GM12878 (cell line): ENCODE data around the gene SRSF2. TPM values are rescaled to one million over a fixed set of nuclear protein-coding genes. Genes with fewer than 3 reads are reported as not detected.

ENCODE experiments used
- ATAC-seq: fragments of 200-7000 bp; cut with Tn5 transposase; 3 replicates; pipeline ENCODE4 v1.9.1; 2020; ENCODE audit warnings: mild to moderate bottlenecking, moderate library complexity
- BruUV-seq: library from RNA; stranded (reverse); fragments of 400-500 nt; replicated peaks from 2 replicates; lab custom pipeline; 2021; lab: Mats Ljungman, UMichigan
- CTCF ChIA-PET: fragments of 300-600 bp; sonication (Branson Sonifier 250); formaldehyde crosslinking; extraction: SDS; loops from one replicate; lab custom pipeline; 2021; ENCODE audit warnings: inconsistent platforms; lab: Yijun Ruan, JAX
- POLR2A ChIA-PET: fragments of 350-600 bp; formaldehyde crosslinking; extraction: SDS; loops from one replicate; lab custom pipeline; 2021; ENCODE audit warnings: inconsistent platforms; lab: Charles Lee
- RAD21 ChIA-PET: fragments of 300-600 bp; sonication (Branson Sonifier 250); formaldehyde crosslinking; loops from one replicate; lab custom pipeline; 2023; ENCODE audit warnings: antibody characterized with exemption; ENCODE audit not compliant: unreplicated experiment; lab: Charles Lee
- SMC1A ChIA-PET: fragments of 300-600 bp; sonication (Branson Sonifier 250); formaldehyde crosslinking; loops from one replicate; lab custom pipeline; 2023; ENCODE audit not compliant: unreplicated experiment, uncharacterized antibody; lab: Charles Lee
- DNase-seq: peaks from one replicate; pipeline ENCODE4 v3.0.0-alpha.2; 2011; ENCODE audit warnings: low read depth, low spot score
- FAIRE-seq: peaks from 3 replicates; lab custom pipeline; 2011; peaks lifted over from hg19 to GRCh38; lab: Jason Lieb, UNC
- H2AFZ ChIP-seq: 2 replicates; pipeline ENCODE4 v1.6.0; 2011; ENCODE audit warnings: low read depth, low read length, control low read depth; ENCODE audit not compliant: control insufficient read depth
- H3K27ac ChIP-seq: 2 replicates; pipeline ENCODE4 v1.5.1; 2011; ENCODE audit warnings: control low read depth; ENCODE audit not compliant: control insufficient read depth, insufficient read depth
- H3K27me3 ChIP-seq, 2 experiments: replicated peaks in 1 of 2; 2 replicates each; pipeline versions ENCODE4 v1.6.0 to v1.6.1; 2011; ENCODE audit warnings: low read length in 1 of 2; ENCODE audit not compliant: control insufficient read depth in 2 of 2, insufficient read depth in 2 of 2
- H3K36me3 ChIP-seq, 2 experiments: 2 replicates each; pipeline ENCODE4 v1.5.1; 2011; ENCODE audit warnings: low read length in 1 of 2; ENCODE audit not compliant: control insufficient read depth in 2 of 2, insufficient read depth in 2 of 2
- H3K4me1 ChIP-seq: 2 replicates; pipeline ENCODE4 v1.6.1; 2011; ENCODE audit warnings: mild to moderate bottlenecking, low read length, moderate library complexity, mixed read lengths; ENCODE audit not compliant: control insufficient read depth, insufficient read depth
- H3K4me2 ChIP-seq: 2 replicates; pipeline ENCODE4 v1.6.0; 2011; ENCODE audit warnings: control low read depth; ENCODE audit not compliant: control insufficient read depth, insufficient read depth
- H3K4me3 ChIP-seq: fragments of 200-600 bp; sonication (generic); 2 replicates; pipeline ENCODE4 v1.5.1; 2016
- H3K79me2 ChIP-seq: 2 replicates; pipeline ENCODE4 v1.6.0; 2011; ENCODE audit warnings: low read length; ENCODE audit not compliant: control insufficient read depth, insufficient read depth
- H3K9ac ChIP-seq: 2 replicates; pipeline ENCODE4 v1.8.0; 2011; ENCODE audit warnings: low read length, control low read depth, mixed read lengths; ENCODE audit not compliant: control insufficient read depth, insufficient read depth
- H3K9me3 ChIP-seq: replicated peaks from 3 replicates; pipeline ENCODE4 v1.5.1; 2011; ENCODE audit warnings: mild to moderate bottlenecking, low read length; ENCODE audit not compliant: control insufficient read depth, insufficient read depth
- H4K20me1 ChIP-seq: 2 replicates; pipeline ENCODE4 v1.6.0; 2011; ENCODE audit not compliant: control insufficient read depth, insufficient read depth
- CEBPB ChIP-seq, 2 experiments: fragments of 150-350 bp in 1 of 2; IDR thresholded peaks; 2 replicates each; pipeline ENCODE4 v1.6.1; 2012 to 2014; ENCODE audit warnings: low read depth in 2 of 2, low read length in 2 of 2, borderline replicate concordance in 1 of 2, inconsistent platforms in 1 of 2
- CHD1 ChIP-seq: IDR thresholded peaks from 2 replicates; pipeline ENCODE4 v1.6.1; 2012; ENCODE audit warnings: low read depth, low read length, improper control_type of control experiment
- ETV6 ChIP-seq, 2 experiments: fragments of 450-650 bp in 1 of 2; IDR thresholded peaks in 1 of 2; conservative IDR thresholded peaks in 1 of 2; 2 replicates each; pipeline ENCODE4 v1.6.1; 2014; ENCODE audit warnings: antibody characterized with exemption in 1 of 2, borderline replicate concordance in 1 of 2, low read depth in 1 of 2, mild to moderate bottlenecking in 1 of 2, moderate library complexity in 1 of 2
- IRF3 ChIP-seq: fragments of 450-650 bp; IDR thresholded peaks from 2 replicates; pipeline ENCODE4 v1.6.1; 2014; ENCODE audit warnings: mild to moderate bottlenecking
- KAT2A ChIP-seq: conservative IDR thresholded peaks from 2 replicates; pipeline ENCODE4 v1.6.1; 2011; ENCODE audit warnings: low read depth, low read length; ENCODE audit not compliant: control insufficient read depth
- POLR2A ChIP-seq: IDR thresholded peaks from 2 replicates; pipeline ENCODE4 v1.6.1; 2011; ENCODE audit warnings: low read depth, mild to moderate bottlenecking, low read length
- POLR2AphosphoS5 ChIP-seq: IDR thresholded peaks from 2 replicates; pipeline ENCODE4 v1.6.1; 2011; ENCODE audit warnings: mild to moderate bottlenecking, low read length, inconsistent platforms
- RBBP5 ChIP-seq: fragments of 200-600 bp; sonication (generic); conservative IDR thresholded peaks from 2 replicates; pipeline ENCODE4 v1.6.1; 2016
- RUNX3 ChIP-seq: IDR thresholded peaks from 2 replicates; pipeline ENCODE4 v1.6.1; 2012; ENCODE audit warnings: low read length, inconsistent platforms
- SIN3A ChIP-seq: IDR thresholded peaks from 2 replicates; pipeline ENCODE4 v1.6.1; 2012; ENCODE audit warnings: low read depth, low read length, improper control_type of control experiment
- SIX5 ChIP-seq: IDR thresholded peaks from 2 replicates; pipeline ENCODE4 v1.6.1; 2011; ENCODE audit warnings: mild to moderate bottlenecking, low read depth, low read length, moderate library complexity; ENCODE audit not compliant: severe bottlenecking
- SMAD5 ChIP-seq: IDR thresholded peaks from 2 replicates; pipeline ENCODE4 v1.6.1; 2016; ENCODE audit warnings: antibody characterized with exemption, low read depth
- SREBF2 ChIP-seq: IDR thresholded peaks from 2 replicates; pipeline ENCODE4 v1.6.1; 2012; ENCODE audit warnings: mild to moderate bottlenecking, low read length
- STAT3 ChIP-seq: IDR thresholded peaks from 2 replicates; pipeline ENCODE4 v1.6.1; 2011; ENCODE audit warnings: low read depth, low read length, improper control_type of control experiment
- ZNF217 ChIP-seq: fragments of 450-650 bp; IDR thresholded peaks from 2 replicates; pipeline ENCODE4 v1.6.1; 2017; ENCODE audit warnings: antibody characterized with exemption, mild to moderate bottlenecking
- ZZZ3 ChIP-seq: IDR thresholded peaks from 2 replicates; pipeline ENCODE4 v1.6.1; 2011; ENCODE audit warnings: low read depth; ENCODE audit not compliant: control insufficient read depth, insufficient read length
- WGBS: methylation state at CpG from one replicate; pipeline ENCODE4 v1.1.6; 2016; ENCODE audit warnings: low lambda C conversion rate; ENCODE audit not compliant: insufficient replicate concordance, insufficient coverage; ENCODE audit errors: missing lambda C conversion rate; 5-methylcytosine and 5-hydroxymethylcytosine counted together
- in situ Hi-C: fragments of 300-500 bp; cut with MboI; formaldehyde crosslinking; loops from 9 replicates; pipeline ENCODE4 v1.14.3; 2018; ENCODE audit warnings: mixed read lengths
- intact Hi-C: fragments of 100-400 bp; cut with micrococcal nuclease; formaldehyde crosslinking; loops from one replicate; pipeline ENCODE4 v1.14.2; 2022; ENCODE audit not compliant: unreplicated experiment
- polyA plus RNA-seq, 11 experiments: library from polyadenylated mRNA; depleted of rRNA in 4 of 11; unstranded in 6 of 11; stranded (reverse) in 5 of 11; fragments of >200 nt; fragmentation: Nextera tagmentation in 4 of 11; fragmentation: Illumina TruSeq in 1 of 11; extraction: Ambion mirVana in 4 of 11; extraction: Trizol in 1 of 11; gene quantifications; 1 replicate in 1 of 11; 2 replicates in 10 of 11; pipeline versions ENCODE4 v1.2.1 to v1.2.3, GENCODE V29; 2011 to 2016; ENCODE audit warnings: inconsistent platforms in 2 of 11, missing spikeins in 2 of 11, low read depth in 1 of 11
- total RNA-seq, 4 experiments: library from RNA; depleted of rRNA in 3 of 4; stranded (reverse); fragments of >200 nt in 3 of 4; fragmentation: Illumina TruSeq in 1 of 4; extraction: Trizol in 1 of 4; gene quantifications; 2 replicates each; pipeline versions ENCODE4 v1.2.1 to v1.2.3, GENCODE V29; 2013 to 2021
- TF ChIP-seq, protein P1 (sequence below): fragments of 450-650 bp; IDR thresholded peaks from 2 replicates; pipeline ENCODE4 v1.6.1; 2017; ENCODE audit warnings: borderline replicate concordance
- TF ChIP-seq, protein P2 (sequence below): fragments of 450-650 bp; IDR thresholded peaks from 2 replicates; pipeline ENCODE4 v1.6.1; 2016; ENCODE audit warnings: mild to moderate bottlenecking, moderate library complexity, borderline replicate concordance

Gene SRSF2
- total and polyA plus RNA-seq, 10 of the 15 experiments (the other 5 are each of a cell fraction or from before 2014, with no cell fraction given) = 225 to 795 (median 410) TPM

- TF ChIP-seq, protein P1, sequence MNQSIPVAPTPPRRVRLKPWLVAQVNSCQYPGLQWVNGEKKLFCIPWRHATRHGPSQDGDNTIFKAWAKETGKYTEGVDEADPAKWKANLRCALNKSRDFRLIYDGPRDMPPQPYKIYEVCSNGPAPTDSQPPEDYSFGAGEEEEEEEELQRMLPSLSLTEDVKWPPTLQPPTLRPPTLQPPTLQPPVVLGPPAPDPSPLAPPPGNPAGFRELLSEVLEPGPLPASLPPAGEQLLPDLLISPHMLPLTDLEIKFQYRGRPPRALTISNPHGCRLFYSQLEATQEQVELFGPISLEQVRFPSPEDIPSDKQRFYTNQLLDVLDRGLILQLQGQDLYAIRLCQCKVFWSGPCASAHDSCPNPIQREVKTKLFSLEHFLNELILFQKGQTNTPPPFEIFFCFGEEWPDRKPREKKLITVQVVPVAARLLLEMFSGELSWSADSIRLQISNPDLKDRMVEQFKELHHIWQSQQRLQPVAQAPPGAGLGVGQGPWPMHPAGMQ = no peak
- TF ChIP-seq CHD1 (no peak), POLR2A (no peak), RUNX3 (no peak), POLR2AphosphoS5 (no peak)
Measured at GRCh38 chr17:76690596-76691280, 46.4 kb downstream of the SRSF2 start (continued).

- Histone ChIP-seq H3K79me2 (no peaks in the 10 kb centered on the region), H2AFZ (no peak overlapping the region), H3K36me3 (no peaks in the 10 kb centered on the region), H4K20me1 (no peaks in the 10 kb centered on the region), H3K9ac (no peak overlapping the region), H3K4me1 (no peaks in the 10 kb centered on the region), H3K4me2 (no peak overlapping the region), H3K9me3 (no peaks in the 10 kb centered on the region), H3K4me3 (no peak overlapping the region), H3K27ac (no peak overlapping the region), H3K27me3 (peaks cover 0 to 1% of the 10 kb centered on the region in 2 experiments; a peak in 2 of 4 replicates)
- ChIA-PET POLR2A (no interaction called here), CTCF (interaction anchor here (1.0 to 2.8 kb wide), 3 partner anchors 8 to 131 kb away, joined by 3 to 21 read pairs (median 3); no protein-coding TSS in a partner anchor), SMC1A (no interaction called here), RAD21 (interaction anchor here (0.9 kb wide), 1 partner anchor 66 kb away, joined by 3 read pairs; no protein-coding TSS in a partner anchor)
- WGBS = 58% methylated on average over 10 of the region's 11 CpGs
- no TSS peak for BruUV-seq
- intact Hi-C loops = loop anchor here (10.0 kb wide), 1 partner anchor 125 kb away; a partner anchor contains a TSS
- no peak for DNase-seq
- no peak for ATAC-seq
- FAIRE-seq = no peak
- in situ Hi-C loops = no loop called here
- no peak for TF ChIP-seq IRF3
- TF ChIP-seq ZNF217 = no peak
- TF ChIP-seq STAT3 = no peak
- TF ChIP-seq ETV6 (conservative IDR thresholded peaks at IDR 0.05 in 1 of 2, IDR thresholded peaks at IDR 0.05 in 1 of 2; ENCODE audit: borderline replicate concordance in 1 of 2, low read depth in 1 of 2) = no peak
- no peak for TF ChIP-seq SIX5
- TF ChIP-seq, protein P2, sequence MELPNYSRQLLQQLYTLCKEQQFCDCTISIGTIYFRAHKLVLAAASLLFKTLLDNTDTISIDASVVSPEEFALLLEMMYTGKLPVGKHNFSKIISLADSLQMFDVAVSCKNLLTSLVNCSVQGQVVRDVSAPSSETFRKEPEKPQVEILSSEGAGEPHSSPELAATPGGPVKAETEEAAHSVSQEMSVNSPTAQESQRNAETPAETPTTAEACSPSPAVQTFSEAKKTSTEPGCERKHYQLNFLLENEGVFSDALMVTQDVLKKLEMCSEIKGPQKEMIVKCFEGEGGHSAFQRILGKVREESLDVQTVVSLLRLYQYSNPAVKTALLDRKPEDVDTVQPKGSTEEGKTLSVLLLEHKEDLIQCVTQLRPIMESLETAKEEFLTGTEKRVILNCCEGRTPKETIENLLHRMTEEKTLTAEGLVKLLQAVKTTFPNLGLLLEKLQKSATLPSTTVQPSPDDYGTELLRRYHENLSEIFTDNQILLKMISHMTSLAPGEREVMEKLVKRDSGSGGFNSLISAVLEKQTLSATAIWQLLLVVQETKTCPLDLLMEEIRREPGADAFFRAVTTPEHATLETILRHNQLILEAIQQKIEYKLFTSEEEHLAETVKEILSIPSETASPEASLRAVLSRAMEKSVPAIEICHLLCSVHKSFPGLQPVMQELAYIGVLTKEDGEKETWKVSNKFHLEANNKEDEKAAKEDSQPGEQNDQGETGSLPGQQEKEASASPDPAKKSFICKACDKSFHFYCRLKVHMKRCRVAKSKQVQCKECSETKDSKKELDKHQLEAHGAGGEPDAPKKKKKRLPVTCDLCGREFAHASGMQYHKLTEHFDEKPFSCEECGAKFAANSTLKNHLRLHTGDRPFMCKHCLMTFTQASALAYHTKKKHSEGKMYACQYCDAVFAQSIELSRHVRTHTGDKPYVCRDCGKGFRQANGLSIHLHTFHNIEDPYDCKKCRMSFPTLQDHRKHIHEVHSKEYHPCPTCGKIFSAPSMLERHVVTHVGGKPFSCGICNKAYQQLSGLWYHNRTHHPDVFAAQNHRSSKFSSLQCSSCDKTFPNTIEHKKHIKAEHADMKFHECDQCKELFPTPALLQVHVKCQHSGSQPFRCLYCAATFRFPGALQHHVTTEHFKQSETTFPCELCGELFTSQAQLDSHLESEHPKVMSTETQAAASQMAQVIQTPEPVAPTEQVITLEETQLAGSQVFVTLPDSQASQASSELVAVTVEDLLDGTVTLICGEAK = no peak
- no peak for TF ChIP-seq CEBPB (IDR thresholded peaks at IDR 0.05; ENCODE audit: borderline replicate concordance in 1 of 2, low read depth in 2 of 2, low read length in 2 of 2)
- no peak for TF ChIP-seq SIN3A
- TF ChIP-seq RBBP5 = no peak
- no peak for TF ChIP-seq SREBF2
- TF ChIP-seq KAT2A = no peak
- no peak for TF ChIP-seq SMAD5
- TF ChIP-seq ZZZ3 = no peak
Measured at GRCh38 chr17:76689859-76690258, 47.3 kb downstream of the SRSF2 start.
